Natural killer cell (primary cell): ENCODE measurements around the gene PODNL1. TPM values are rescaled to one million over a fixed set of nuclear protein-coding genes. Genes with fewer than 3 reads are reported as not detected.

Experiments used
- ATAC-seq, 3 donors: fragments of 150-1000 bp in 2 of 3; fragments of 200-7000 bp in 1 of 3; cut with Tn5 transposase; 1 replicate in 1 of 3; 2 replicates in 2 of 3; pipeline ENCODE4 v1.10.0; 2021; ENCODE audit warnings: mild to moderate bottlenecking in 2 of 3, moderate library complexity in 2 of 3
- DNase-seq, 2 donors: peaks; one replicate each; pipeline versions ENCODE4 v3.0.0 to v3.0.0-alpha.2; 2013 to 2021; ENCODE audit warnings: mixed read lengths in 1 of 2
- H3K27ac ChIP-seq: one replicate; pipeline ENCODE4 v1.5.1; 2013; ENCODE audit warnings: mild to moderate bottlenecking, low read length
- H3K27me3 ChIP-seq: one replicate; pipeline ENCODE4 v1.6.1; 2013; ENCODE audit warnings: low read length; ENCODE audit not compliant: control insufficient read depth, insufficient read depth
- H3K36me3 ChIP-seq: one replicate; pipeline ENCODE4 v1.6.1; 2013; ENCODE audit warnings: low read length; ENCODE audit not compliant: control insufficient read depth, insufficient read depth
- H3K4me1 ChIP-seq: one replicate; pipeline ENCODE4 v1.6.1; 2013; ENCODE audit warnings: low read length; ENCODE audit not compliant: control insufficient read depth, insufficient read depth
- H3K4me3 ChIP-seq: one replicate; pipeline ENCODE4 v1.5.1; 2013; ENCODE audit warnings: low read length
- H3K9me3 ChIP-seq: one replicate; pipeline ENCODE4 v1.6.1; 2013; ENCODE audit warnings: low read length; ENCODE audit not compliant: control insufficient read depth, insufficient read depth
- H3K27ac Mint-ChIP-seq, 2 donors: one replicate each; pipeline ENCODE4 v1.8.0; 2022; ENCODE audit warnings: mild to moderate bottlenecking in 2 of 2, mixed read lengths in 2 of 2, moderate library complexity in 1 of 2
- H3K27me3 Mint-ChIP-seq, 2 donors: one replicate each; pipeline ENCODE4 v1.8.0; 2022; ENCODE audit warnings: low read depth in 2 of 2, mixed read lengths in 2 of 2
- H3K36me3 Mint-ChIP-seq: one replicate; pipeline ENCODE4 v1.8.0; 2022; ENCODE audit warnings: mixed read lengths
- H3K4me1 Mint-ChIP-seq, 2 donors: one replicate each; pipeline ENCODE4 v1.8.0; 2022; ENCODE audit warnings: mixed read lengths in 2 of 2
- H3K4me3 Mint-ChIP-seq: one replicate; pipeline ENCODE4 v1.8.0; 2022; ENCODE audit warnings: mild to moderate bottlenecking, moderate library complexity, mixed read lengths
- H3K9me3 Mint-ChIP-seq, 2 donors: one replicate each; pipeline ENCODE4 v1.8.0; 2022; ENCODE audit warnings: mixed read lengths in 2 of 2
- WGBS: methylation state at CpG from one replicate; pipeline ENCODE4 v1.1.7; 2013; ENCODE audit warnings: missing lambda C conversion rate; ENCODE audit not compliant: insufficient coverage; 5-methylcytosine and 5-hydroxymethylcytosine counted together
- intact Hi-C: fragments of 100-400 bp; cut with micrococcal nuclease; formaldehyde crosslinking; loops from one replicate; pipeline ENCODE4 v1.14.2; 2022
- total RNA-seq, 4 donors: library from RNA; stranded (reverse); fragments of 120-200 nt in 1 of 4; gene quantifications; one replicate each; pipeline versions ENCODE4 v1.2.3 to v1.2.4, GENCODE V29; 2013 to 2022
- TF ChIP-seq, protein P1 (sequence below): fragments of 200-600 bp; IDR thresholded peaks from one replicate; pipeline ENCODE4 v1.8.0; 2022; ENCODE audit warnings: antibody characterized with exemption

PODNL1 gene
- total RNA-seq, 3 donors from 2014 or later (not counting 1 experiment from before 2014, with no cell fraction given): 0.61 TPM; not detected in 2

DNA sequence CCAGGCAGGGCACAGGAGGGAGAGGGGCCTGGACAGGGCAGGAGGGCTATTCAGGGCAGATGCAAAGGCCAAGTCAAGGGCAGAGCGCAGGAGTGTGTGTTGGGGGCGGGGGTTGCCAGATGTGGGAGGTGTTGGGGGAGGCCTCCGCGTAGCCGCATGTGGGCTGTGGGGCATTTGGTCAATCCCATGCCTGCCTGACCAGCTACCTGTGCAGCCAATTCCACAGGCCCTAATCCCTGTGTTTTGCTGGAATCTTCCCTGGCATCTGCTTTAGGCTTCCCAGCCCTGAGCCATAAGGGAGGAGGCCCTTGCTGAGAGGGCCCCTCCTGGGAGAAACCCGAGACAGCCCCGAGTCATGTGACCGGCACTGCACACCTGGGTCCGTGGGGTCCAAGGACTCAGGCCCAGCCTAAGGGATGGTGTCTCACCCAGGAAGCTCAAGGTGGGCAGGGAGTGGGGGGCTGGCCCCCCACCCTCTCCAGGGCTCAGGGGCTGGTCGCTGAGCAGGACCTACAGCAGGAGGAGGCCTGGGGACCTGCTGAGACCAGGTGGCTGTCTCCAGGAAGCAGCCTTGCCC lies 47.6 kb upstream of the PODNL1 start:
- H3K27ac Mint-ChIP-seq: peak overlapping the region; percentile 97 to 98
- WGBS: 38% methylated on average over 10 of the region's 10 CpGs
- no peaks in the 10 kb centered on the region for H3K9me3 Mint-ChIP-seq
- Histone ChIP-seq H3K4me3 (no peak overlapping the region), H3K27ac (peak overlapping the region; percentile 100), H3K9me3 (no peaks in the 10 kb centered on the region), H3K4me1 (peaks cover 65% of the 10 kb centered on the region), H3K27me3 (no peaks in the 10 kb centered on the region), H3K36me3 (peaks cover 4% of the 10 kb centered on the region)
- no peak for DNase-seq
- H3K36me3 Mint-ChIP-seq: no peaks in the 10 kb centered on the region
- peak overlapping the region; percentile 79 for H3K4me3 Mint-ChIP-seq
- H3K27me3 Mint-ChIP-seq: no peaks in the 10 kb centered on the region
- ATAC-seq: no peak
- intact Hi-C loops: loop anchor here (1.0 to 5.0 kb wide), 5 partner anchors 20 to 105 kb away; partner anchors contain the start of genes DCAF15, IL27RA and RFX1
- TF ChIP-seq, protein P1, sequence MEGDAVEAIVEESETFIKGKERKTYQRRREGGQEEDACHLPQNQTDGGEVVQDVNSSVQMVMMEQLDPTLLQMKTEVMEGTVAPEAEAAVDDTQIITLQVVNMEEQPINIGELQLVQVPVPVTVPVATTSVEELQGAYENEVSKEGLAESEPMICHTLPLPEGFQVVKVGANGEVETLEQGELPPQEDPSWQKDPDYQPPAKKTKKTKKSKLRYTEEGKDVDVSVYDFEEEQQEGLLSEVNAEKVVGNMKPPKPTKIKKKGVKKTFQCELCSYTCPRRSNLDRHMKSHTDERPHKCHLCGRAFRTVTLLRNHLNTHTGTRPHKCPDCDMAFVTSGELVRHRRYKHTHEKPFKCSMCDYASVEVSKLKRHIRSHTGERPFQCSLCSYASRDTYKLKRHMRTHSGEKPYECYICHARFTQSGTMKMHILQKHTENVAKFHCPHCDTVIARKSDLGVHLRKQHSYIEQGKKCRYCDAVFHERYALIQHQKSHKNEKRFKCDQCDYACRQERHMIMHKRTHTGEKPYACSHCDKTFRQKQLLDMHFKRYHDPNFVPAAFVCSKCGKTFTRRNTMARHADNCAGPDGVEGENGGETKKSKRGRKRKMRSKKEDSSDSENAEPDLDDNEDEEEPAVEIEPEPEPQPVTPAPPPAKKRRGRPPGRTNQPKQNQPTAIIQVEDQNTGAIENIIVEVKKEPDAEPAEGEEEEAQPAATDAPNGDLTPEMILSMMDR: no peak
- peaks cover 29 to 49% of the 10 kb centered on the region in 2 donors for H3K4me1 Mint-ChIP-seq

DNA sequence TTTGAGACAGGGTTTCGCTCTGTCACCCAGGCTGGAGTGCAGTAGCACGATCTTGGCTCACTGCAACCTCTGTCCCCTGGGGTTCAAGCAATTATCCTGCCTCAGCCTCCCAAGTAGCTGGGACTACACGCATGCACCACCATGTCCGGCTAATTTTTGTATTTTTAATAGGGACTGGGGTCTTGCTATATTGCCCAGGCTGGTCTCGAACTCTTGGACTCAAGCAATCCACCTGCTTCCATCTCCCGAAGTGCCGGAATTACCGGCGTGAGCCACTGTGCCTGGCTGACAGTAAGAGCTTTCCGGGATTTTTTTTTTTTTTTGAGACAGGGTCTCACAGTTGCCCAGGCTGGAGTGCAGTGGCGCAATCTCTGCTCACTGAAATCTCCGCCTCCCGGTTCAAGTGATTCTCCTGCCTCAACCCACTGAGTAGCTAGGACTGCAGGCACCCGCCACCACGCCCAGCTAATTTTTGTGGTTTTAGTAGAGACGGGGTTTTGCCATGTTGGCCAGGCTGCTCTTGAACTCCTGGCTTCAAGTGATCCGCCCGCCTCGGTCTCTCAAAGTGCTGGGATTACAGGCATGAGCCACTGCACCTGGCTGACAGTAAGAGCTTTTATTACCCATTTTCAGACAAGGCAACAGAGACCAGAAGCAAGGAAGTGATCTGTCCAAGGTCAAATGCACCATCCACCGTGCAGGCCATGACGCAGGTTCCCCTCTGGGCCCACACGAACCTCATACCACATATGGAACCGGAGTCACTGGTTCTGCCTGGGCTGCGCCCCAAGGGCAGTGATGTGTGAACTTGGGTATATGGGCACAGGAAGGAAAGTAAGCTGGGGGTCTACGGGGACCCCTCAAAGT lies 46.9 kb upstream of the PODNL1 start:
- H3K4me1 Mint-ChIP-seq: peaks cover 29 to 47% of the 10 kb centered on the region in 2 donors
- ATAC-seq (peak in 1 of 3 donors; percentile 7), DNase-seq (peak; percentile 44 to 56)
- peak overlapping the region; percentile 97 to 98 for H3K27ac Mint-ChIP-seq
- intact Hi-C loops: loop anchor here (5.0 kb wide), 1 partner anchor 47 kb away; the partner anchor contains the start of gene IL27RA
- WGBS: 61% methylated on average over 25 of the region's 25 CpGs
- no peaks in the 10 kb centered on the region for H3K9me3 ChIP-seq
- no peaks in the 10 kb centered on the region for H3K36me3 Mint-ChIP-seq
- H3K27me3 Mint-ChIP-seq: no peaks in the 10 kb centered on the region
- H3K27ac ChIP-seq: peak overlapping the region; percentile 100
- no peak overlapping the region for H3K4me3 ChIP-seq
- no peaks in the 10 kb centered on the region for H3K9me3 Mint-ChIP-seq
- TF ChIP-seq, protein P1: no peak
- peaks cover 66% of the 10 kb centered on the region for H3K4me1 ChIP-seq
- no peaks in the 10 kb centered on the region for H3K27me3 ChIP-seq
- H3K36me3 ChIP-seq: peaks cover 2% of the 10 kb centered on the region
- H3K4me3 Mint-ChIP-seq: peak overlapping the region; percentile 75

DNA sequence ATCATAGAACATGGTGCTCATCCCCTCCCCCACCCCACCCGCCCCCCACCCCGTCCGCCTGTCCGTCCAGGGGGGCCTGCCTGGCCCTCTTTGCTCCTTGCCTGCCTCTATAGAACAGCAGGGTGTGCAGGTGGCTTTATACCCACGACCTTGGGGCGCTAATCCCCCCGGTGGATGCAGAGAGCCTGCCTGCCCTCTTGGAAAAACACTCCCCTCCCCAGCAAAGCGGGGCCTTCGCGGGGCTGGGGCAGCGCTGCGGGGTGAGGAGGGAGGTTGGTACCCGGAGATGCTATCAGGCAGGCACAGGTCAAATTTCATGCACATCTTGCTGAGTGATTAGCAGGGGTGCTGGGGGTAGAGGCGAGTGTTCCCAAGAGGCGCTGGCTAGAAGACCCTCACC lies 46.0 kb upstream of the PODNL1 start:
- DNase-seq: no peak
- ATAC-seq: no peak
- Histone ChIP-seq H3K9me3 (no peaks in the 10 kb centered on the region), H3K27ac (no peak overlapping the region), H3K36me3 (peaks cover 2% of the 10 kb centered on the region), H3K4me1 (peaks cover 75% of the 10 kb centered on the region), H3K4me3 (no peak overlapping the region), H3K27me3 (no peaks in the 10 kb centered on the region)
- intact Hi-C loops: no loop called here
- 81% methylated on average over 11 of the region's 15 CpGs for WGBS
- Mint-ChIP-seq H3K4me3 (no peak overlapping the region), H3K4me1 (peaks cover 20 to 43% of the 10 kb centered on the region in 2 donors), H3K27ac (peak overlapping the region; percentile 97 to 98), H3K27me3 (no peaks in the 10 kb centered on the region), H3K36me3 (no peaks in the 10 kb centered on the region), H3K9me3 (no peaks in the 10 kb centered on the region)
- TF ChIP-seq, protein P1: no peak
